LNCaP clone FGC (cell line): ENCODE measurements around the gene SART3.

Experiments
- DNase-seq: peaks from one replicate; pipeline ENCODE4 v3.0.0-alpha.2; 2011; ENCODE audit warnings: low read depth
- H3K4me3 ChIP-seq: 2 replicates; pipeline ENCODE4 v1.5.1; 2011; ENCODE audit warnings: mild to moderate bottlenecking, low read depth, low read length, control low read depth
- CTCF ChIP-seq: IDR thresholded peaks from 2 replicates; pipeline ENCODE4 v1.5.1; 2012; ENCODE audit warnings: mild to moderate bottlenecking; ENCODE audit not compliant: control insufficient read depth, insufficient read depth; ENCODE audit errors: extremely low read depth

SART3 gene

GRCh38 chr12:108560752-108561719, at the start of gene SART3:
Gene SART3 (minus strand): TSS chr12:108561173. CDS start chr12:108561154, 19 bp downstream.
- TF ChIP-seq CTCF, result no peak
- DNase-seq, result peak; percentile 77
- peak within 1 kb of the TSS; percentile 63 for H3K4me3 ChIP-seq

- no peak overlapping the region for H3K4me3 ChIP-seq
- TF ChIP-seq CTCF, result no peak
These were observed 49.4 kb upstream of the SART3 start for GRCh38 chr12:108610336-108610815.

GRCh38 chr12:108609537-108610335, 48.8 kb upstream of the SART3 start:
- TF ChIP-seq CTCF, result no peak
- no peak for DNase-seq
- no peak overlapping the region for H3K4me3 ChIP-seq

More at GRCh38 chr12:108610336-108610815, 49.4 kb upstream of the SART3 start:
- no peak for DNase-seq

- TF ChIP-seq CTCF, result no peak
- no peak overlapping the region for H3K4me3 ChIP-seq
- DNase-seq, result no peak
These were observed 47.6 kb upstream of the SART3 start for GRCh38 chr12:108608616-108609015.

GRCh38 chr12:108607981-108608600, 47.1 kb upstream of the SART3 start:
- TF ChIP-seq CTCF, result no peak
- DNase-seq, result no peak
- H3K4me3 ChIP-seq, result no peak overlapping the region

- no peak for TF ChIP-seq CTCF
- H3K4me3 ChIP-seq, result no peak overlapping the region
- DNase-seq, result no peak
These were observed 45.5 kb upstream of the SART3 start for GRCh38 chr12:108606492-108606891.
